HL-60 (cell line): ENCODE measurements around the gene STEAP4.

ENCODE experiments used
- CTCF ChIP-seq: IDR thresholded peaks from one replicate; pipeline ENCODE4 v1.5.1; 2011; ENCODE audit warnings: low read length, control low read depth, inconsistent platforms; ENCODE audit not compliant: insufficient read depth
- GABPA ChIP-seq: IDR thresholded peaks from 2 replicates; pipeline ENCODE4 v1.6.1; 2012; ENCODE audit warnings: low read depth
- POLR2AphosphoS5 ChIP-seq: IDR thresholded peaks from 2 replicates; pipeline ENCODE4 v1.6.1; 2012; ENCODE audit warnings: low read depth
- REST ChIP-seq: IDR thresholded peaks from 2 replicates; pipeline ENCODE4 v1.6.1; 2012; ENCODE audit warnings: low read depth; ENCODE audit not compliant: insufficient replicate concordance

- TF ChIP-seq POLR2AphosphoS5 (no peak), CTCF (no peak), REST (no peak), GABPA (no peak)
Observed at GRCh38 chr7:88289564-88290025, 17.1 kb downstream of the STEAP4 start.
